ENCODE results near the gene CAMTA1.

GRCh38 chr1:7145947-7146346 is 360.7 kb downstream of the CAMTA1 start:
- TF ChIP-seq POLR2A (IDR thresholded peaks at IDR 0.05; ENCODE audit: low read length) (no peak), GATA1 (IDR thresholded peaks at IDR 0.05; ENCODE audit: low read depth, low read length) (no peak)

Data from erythroblast (primary cell).